AG09319 (cell line): ENCODE measurements around the gene PROCR.
"Not testable (repeated sequence)": the region's sequence is repeated elsewhere in the genome, so short reads cannot be mapped to it uniquely, and the experiment has no call there.

Experiments used
- DNase-seq: peaks from one replicate; pipeline ENCODE4 v3.0.0-alpha.2; 2010; ENCODE audit warnings: low read depth; ENCODE audit errors: extremely low read depth
- TF ChIP-seq, protein P1 (sequence below): IDR thresholded peaks from 2 replicates; pipeline ENCODE4 v1.5.1; 2011; ENCODE audit warnings: low read depth, mild to moderate bottlenecking, inconsistent platforms, low read length, moderate library complexity

The PROCR gene

GRCh38 chr20:35167787-35168186, 4.1 kb upstream of the PROCR start:
- no peak for DNase-seq
- TF ChIP-seq, protein P1, sequence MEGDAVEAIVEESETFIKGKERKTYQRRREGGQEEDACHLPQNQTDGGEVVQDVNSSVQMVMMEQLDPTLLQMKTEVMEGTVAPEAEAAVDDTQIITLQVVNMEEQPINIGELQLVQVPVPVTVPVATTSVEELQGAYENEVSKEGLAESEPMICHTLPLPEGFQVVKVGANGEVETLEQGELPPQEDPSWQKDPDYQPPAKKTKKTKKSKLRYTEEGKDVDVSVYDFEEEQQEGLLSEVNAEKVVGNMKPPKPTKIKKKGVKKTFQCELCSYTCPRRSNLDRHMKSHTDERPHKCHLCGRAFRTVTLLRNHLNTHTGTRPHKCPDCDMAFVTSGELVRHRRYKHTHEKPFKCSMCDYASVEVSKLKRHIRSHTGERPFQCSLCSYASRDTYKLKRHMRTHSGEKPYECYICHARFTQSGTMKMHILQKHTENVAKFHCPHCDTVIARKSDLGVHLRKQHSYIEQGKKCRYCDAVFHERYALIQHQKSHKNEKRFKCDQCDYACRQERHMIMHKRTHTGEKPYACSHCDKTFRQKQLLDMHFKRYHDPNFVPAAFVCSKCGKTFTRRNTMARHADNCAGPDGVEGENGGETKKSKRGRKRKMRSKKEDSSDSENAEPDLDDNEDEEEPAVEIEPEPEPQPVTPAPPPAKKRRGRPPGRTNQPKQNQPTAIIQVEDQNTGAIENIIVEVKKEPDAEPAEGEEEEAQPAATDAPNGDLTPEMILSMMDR = no peak

- DNase-seq = not testable (repeated sequence)
Observed at GRCh38 chr20:35168701-35169409, 3.0 kb upstream of the PROCR start.

- TF ChIP-seq, protein P1 = no peak
- no peak for DNase-seq
Observed at GRCh38 chr20:35171438-35171752, 477 bp upstream of the PROCR start.

- TF ChIP-seq, protein P1 = no peak
- DNase-seq = no peak
Observed at GRCh38 chr20:35172434-35172806, 548 bp downstream of the PROCR start.

DNA sequence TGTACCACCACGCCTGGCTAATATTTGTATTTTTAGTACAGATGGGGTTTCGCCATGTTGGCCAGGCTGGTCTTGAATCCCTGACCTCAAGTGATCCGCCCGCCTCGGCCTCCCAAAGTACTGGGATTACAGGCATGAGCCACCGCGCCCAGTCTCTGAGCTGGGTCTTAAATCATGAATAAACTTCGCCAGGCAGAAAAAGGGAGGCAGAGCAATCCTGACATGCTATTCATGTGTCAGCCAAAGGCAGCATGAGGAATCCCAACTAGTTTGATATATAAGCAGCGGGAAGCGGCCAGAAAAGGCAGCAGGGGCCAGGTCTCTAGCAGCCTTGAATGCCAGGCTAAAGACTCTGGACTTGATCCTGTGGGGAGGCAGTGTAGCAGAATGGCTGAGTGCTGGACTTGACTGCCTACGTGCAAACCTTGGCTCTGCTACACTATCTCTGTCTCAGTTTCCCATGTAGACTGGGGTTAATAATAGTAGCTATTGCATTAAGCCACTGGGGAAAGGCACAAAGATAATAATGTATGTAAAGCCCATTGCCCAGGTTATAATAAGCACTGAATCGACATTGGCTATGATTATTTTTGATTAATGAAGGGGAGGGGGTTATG, 1.8 kb downstream of the PROCR start:
- DNase-seq = no peak
- TF ChIP-seq, protein P1 = no peak

- no peak for DNase-seq
- TF ChIP-seq, protein P1 = no peak
Observed at GRCh38 chr20:35174458-35175216, 2.8 kb downstream of the PROCR start.

- TF ChIP-seq, protein P1 = no peak
- no peak for DNase-seq
Observed at GRCh38 chr20:35176132-35176531, 4.3 kb downstream of the PROCR start.
